IMR-90 (cell line): ENCODE results near the gene CD177. TPM values are rescaled to one million over a fixed set of nuclear protein-coding genes. Genes with fewer than 3 reads are reported as not detected.

ENCODE experiments used
- ATAC-seq: fragments of 200-7000 bp; cut with Tn5 transposase; 2 replicates; pipeline ENCODE4 v1.9.1; 2020; ENCODE audit warnings: low read depth, mild to moderate bottlenecking, moderate library complexity
- BruUV-seq: library from RNA; stranded (reverse); fragments of 400-500 nt; replicated peaks from 2 replicates; lab custom pipeline; 2021; lab: Mats Ljungman, UMichigan
- CTCF ChIA-PET: fragments of 300-600 bp; formaldehyde crosslinking; extraction: SDS; loops from one replicate; lab custom pipeline; 2021; ENCODE audit warnings: antibody characterized with exemption; lab: Yijun Ruan, JAX
- POLR2A ChIA-PET: fragments of 300-600 bp; sonication (Branson Sonifier 250); formaldehyde crosslinking; loops from one replicate; lab custom pipeline; 2022; ENCODE audit warnings: antibody characterized with exemption; ENCODE audit not compliant: unreplicated experiment; lab: Charles Lee
- DNase-seq: peaks from one replicate; pipeline ENCODE4 v3.0.0; 2013
- H2AFZ ChIP-seq: replicated peaks from 2 replicates; pipeline ENCODE3; 2013; ENCODE audit warnings: low read length, mild to moderate bottlenecking; ENCODE audit not compliant: poor library complexity
- H2AK5ac ChIP-seq: 2 replicates; pipeline ENCODE4 v1.6.1; 2013; ENCODE audit warnings: low read depth, low read length, inconsistent platforms
- H2AK9ac ChIP-seq: replicated peaks from 2 replicates; pipeline ENCODE3; 2013; ENCODE audit warnings: mild to moderate bottlenecking, low read depth, low read length, moderate library complexity; ENCODE audit not compliant: poor library complexity
- H2BK120ac ChIP-seq: 2 replicates; pipeline ENCODE4 v1.6.1; 2013; ENCODE audit warnings: low read depth, low read length, inconsistent platforms
- H2BK15ac ChIP-seq: 3 replicates; pipeline ENCODE4 v1.6.1; 2013; ENCODE audit warnings: low read depth, low read length, inconsistent platforms
- H2BK20ac ChIP-seq: 2 replicates; pipeline ENCODE4 v1.6.1; 2013; ENCODE audit warnings: low read depth, mild to moderate bottlenecking, inconsistent platforms, low read length, moderate library complexity
- H2BK5ac ChIP-seq: 2 replicates; pipeline ENCODE4 v1.6.1; 2013; ENCODE audit warnings: mild to moderate bottlenecking, low read depth, low read length, inconsistent platforms; ENCODE audit not compliant: poor library complexity, severe bottlenecking
- H3K14ac ChIP-seq: replicated peaks from 2 replicates; pipeline ENCODE4 v1.6.1; 2013; ENCODE audit warnings: low read depth, low read length, inconsistent platforms
- H3K18ac ChIP-seq: 2 replicates; pipeline ENCODE4 v1.6.1; 2013; ENCODE audit warnings: low read depth, low read length, control low read depth
- H3K23ac ChIP-seq: 2 replicates; pipeline ENCODE4 v1.6.1; 2013; ENCODE audit warnings: low read depth, low read length, inconsistent platforms
- H3K27ac ChIP-seq: 2 replicates; pipeline ENCODE4 v1.5.1; 2013; ENCODE audit warnings: mild to moderate bottlenecking, control low read depth, low read length; ENCODE audit not compliant: insufficient read depth
- H3K27me3 ChIP-seq: 2 replicates; pipeline ENCODE4 v1.6.1; 2013; ENCODE audit warnings: low read length; ENCODE audit not compliant: control insufficient read depth, insufficient read depth
- H3K36me3 ChIP-seq: 2 replicates; pipeline ENCODE4 v1.6.1; 2013; ENCODE audit warnings: low read length, mixed read lengths; ENCODE audit not compliant: control insufficient read depth, insufficient read depth
- H3K4ac ChIP-seq: 2 replicates; pipeline ENCODE4 v1.6.1; 2013; ENCODE audit warnings: low read depth, low read length, inconsistent platforms
- H3K4me1 ChIP-seq: 2 replicates; pipeline ENCODE4 v1.6.1; 2013; ENCODE audit warnings: low read length, mixed read lengths; ENCODE audit not compliant: control insufficient read depth, insufficient read depth
- H3K4me2 ChIP-seq: 2 replicates; pipeline ENCODE4 v1.6.1; 2013; ENCODE audit warnings: low read depth, mild to moderate bottlenecking, control low read depth, low read length, moderate library complexity
- H3K4me3 ChIP-seq: 2 replicates; pipeline ENCODE4 v1.5.1; 2013; ENCODE audit warnings: low read depth, mild to moderate bottlenecking, control low read depth, low read length, moderate library complexity; ENCODE audit not compliant: insufficient read depth
- H3K56ac ChIP-seq: 2 replicates; pipeline ENCODE4 v1.6.1; 2013; ENCODE audit warnings: low read length, inconsistent platforms; ENCODE audit not compliant: insufficient read depth; ENCODE audit errors: extremely low read depth
- H3K79me1 ChIP-seq, 2 experiments: 2 replicates each; pipeline ENCODE4 v1.6.1; 2013; ENCODE audit warnings: low read length in 2 of 2, inconsistent platforms in 1 of 2, low read depth in 1 of 2
- H3K9ac ChIP-seq: 2 replicates; pipeline ENCODE4 v1.6.1; 2013; ENCODE audit warnings: low read depth, low read length, control low read depth
- H3K9me1 ChIP-seq: 2 replicates; pipeline ENCODE4 v1.6.1; 2013; ENCODE audit warnings: low read length, inconsistent platforms; ENCODE audit not compliant: insufficient read depth
- H3K9me3 ChIP-seq: 2 replicates; pipeline ENCODE4 v1.6.1; 2013; ENCODE audit warnings: low read length; ENCODE audit not compliant: control insufficient read depth, insufficient read depth
- H4K20me1 ChIP-seq: 2 replicates; pipeline ENCODE4 v1.6.1; 2013; ENCODE audit warnings: low read length, inconsistent platforms; ENCODE audit not compliant: insufficient read depth
- H4K5ac ChIP-seq: 2 replicates; pipeline ENCODE4 v1.6.1; 2013; ENCODE audit warnings: mild to moderate bottlenecking, low read depth, low read length, control low read depth
- H4K8ac ChIP-seq, 2 experiments: 2 replicates each; pipeline ENCODE4 v1.6.1; 2013; ENCODE audit warnings: low read depth in 2 of 2, low read length in 2 of 2, control low read depth in 1 of 2, inconsistent platforms in 1 of 2
- H4K91ac ChIP-seq: 2 replicates; pipeline ENCODE4 v1.6.1; 2013; ENCODE audit warnings: low read depth, low read length, inconsistent platforms; ENCODE audit not compliant: insufficient read depth
- MAFK ChIP-seq: IDR thresholded peaks from 2 replicates; pipeline ENCODE4 v1.6.1; 2012; ENCODE audit warnings: low read depth, low read length, improper control_type of control experiment
- MAZ ChIP-seq: IDR thresholded peaks from 2 replicates; pipeline ENCODE4 v1.6.1; 2012; ENCODE audit warnings: low read depth, mild to moderate bottlenecking, low read length, improper control_type of control experiment, moderate library complexity, borderline replicate concordance
- WGBS, 2 experiments: methylation state at CpG; one replicate each; pipeline versions ENCODE4 v1.1.5 to v1.1.7; 2013; ENCODE audit warnings: missing lambda C conversion rate in 2 of 2; ENCODE audit not compliant: insufficient read length in 1 of 2; ENCODE audit errors: extremely low coverage in 2 of 2; 5-methylcytosine and 5-hydroxymethylcytosine counted together
- dilution Hi-C: fragments of 300-500 bp; cut with HindIII; formaldehyde crosslinking; loops from one replicate; pipeline ENCODE4 v1.14.3; 2018; ENCODE audit warnings: low sequenced_read_pairs; ENCODE audit not compliant: unreplicated experiment
- in situ Hi-C: fragments of 300-500 bp; cut with MboI; formaldehyde crosslinking; loops from 3 replicates; pipeline ENCODE4 v1.14.3; 2019; ENCODE audit warnings: low sequenced_read_pairs, inconsistent platforms, mixed read lengths
- intact Hi-C: fragments of 100-400 bp; cut with micrococcal nuclease; formaldehyde crosslinking; loops from 2 replicates; pipeline ENCODE4 v1.10.0; 2022
- polyA plus RNA-seq, 3 experiments: library from polyadenylated mRNA; depleted of rRNA; stranded (reverse); fragments of >200 nt; gene quantifications; 2 replicates each; pipeline ENCODE4 v1.2.3, GENCODE V29; 2012; ENCODE audit warnings: low replicate concordance in 1 of 3
- total RNA-seq: library from RNA; depleted of rRNA; stranded (reverse); fragments of >200 nt; gene quantifications from 2 replicates; pipeline ENCODE4 v1.2.3, GENCODE V29; 2012

Gene CD177
- total and polyA plus RNA-seq, 2 of the 4 experiments (the other 2 are of a cell fraction) = 0.14 TPM; not detected in 1

DNA sequence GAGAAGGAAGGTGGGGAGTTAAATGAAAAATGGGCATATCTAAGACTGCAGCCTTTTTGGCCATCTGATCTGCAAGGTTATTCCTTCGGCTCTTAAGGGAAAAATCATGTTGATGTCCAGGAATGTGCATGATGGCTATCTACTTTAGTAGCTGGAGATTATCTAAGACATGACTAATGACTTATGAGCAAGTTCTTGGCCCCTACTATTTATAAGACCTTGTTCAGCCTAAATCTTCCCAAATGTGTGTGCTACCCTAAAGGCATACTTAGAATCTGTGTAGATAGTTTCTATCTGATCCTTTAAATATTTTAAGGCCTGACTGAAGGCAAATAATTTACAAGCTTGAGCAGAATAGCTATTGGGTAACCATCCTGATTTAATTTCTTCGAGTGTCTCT lies 41.8 kb upstream of the CD177 start:
- POLR2A ChIA-PET = no interaction called here
- no peaks in the 10 kb centered on the region for H4K20me1 ChIP-seq
- TF ChIP-seq MAZ (no peak), MAFK (no peak)

More for the DNA sequence above, 41.8 kb upstream of the CD177 start:
- Histone ChIP-seq H3K27ac (no peak overlapping the region), H2AK5ac (no peak overlapping the region), H3K23ac (no peak overlapping the region), H3K79me1 (no peaks in the 10 kb centered on the region), H3K56ac (no peak overlapping the region), H3K9me1 (no peaks in the 10 kb centered on the region), H3K14ac (no peak overlapping the region), H2AFZ (no peak overlapping the region), H2BK15ac (no peak overlapping the region), H2BK5ac (no peak overlapping the region), H2AK9ac (no peak overlapping the region), H3K4me3 (no peak overlapping the region), H3K9me3 (peaks cover 13% of the 10 kb centered on the region), H3K18ac (no peak overlapping the region), H3K4ac (no peak overlapping the region), H4K8ac (no peak overlapping the region), H3K4me1 (no peaks in the 10 kb centered on the region), H3K9ac (no peak overlapping the region), H3K36me3 (no peaks in the 10 kb centered on the region), H4K91ac (no peak overlapping the region), H2BK20ac (no peak overlapping the region), H3K27me3 (peaks cover 24% of the 10 kb centered on the region), H4K5ac (no peak overlapping the region), H2BK120ac (no peak overlapping the region), H3K4me2 (no peak overlapping the region)
- ATAC-seq (no peak), DNase-seq (no peak)
- intact Hi-C loops = no loop called here
- BruUV-seq = no TSS peak
- dilution Hi-C loops = no loop called here
- CTCF ChIA-PET = no interaction called here
- in situ Hi-C loops = no loop called here
- WGBS, 2 experiments = no CpG with 5 or more reads among the region's 2 CpGs
